ENCODE data around the gene PRUNE2.

DNA sequence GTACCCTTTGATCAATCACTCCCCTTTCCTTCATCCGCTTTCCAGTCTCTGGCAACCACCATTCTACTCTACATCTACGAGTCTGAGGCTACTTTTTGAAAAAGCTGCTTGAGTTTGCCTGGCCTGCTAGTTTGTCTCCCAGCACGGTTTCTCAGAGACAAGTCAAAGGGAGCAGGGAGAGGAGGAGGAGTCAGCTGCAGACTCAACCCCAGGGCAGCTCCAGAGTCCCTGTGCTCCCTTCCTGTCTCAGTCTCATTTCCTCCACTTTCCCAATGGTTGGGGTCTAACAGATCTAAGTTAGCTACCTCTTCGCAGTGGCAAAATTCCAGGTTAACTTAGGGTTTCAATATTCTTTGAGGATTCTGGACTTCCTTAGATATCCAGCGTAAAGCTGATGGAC is 221.7 kb downstream of the PRUNE2 start:
- TF ChIP-seq, protein P1, sequence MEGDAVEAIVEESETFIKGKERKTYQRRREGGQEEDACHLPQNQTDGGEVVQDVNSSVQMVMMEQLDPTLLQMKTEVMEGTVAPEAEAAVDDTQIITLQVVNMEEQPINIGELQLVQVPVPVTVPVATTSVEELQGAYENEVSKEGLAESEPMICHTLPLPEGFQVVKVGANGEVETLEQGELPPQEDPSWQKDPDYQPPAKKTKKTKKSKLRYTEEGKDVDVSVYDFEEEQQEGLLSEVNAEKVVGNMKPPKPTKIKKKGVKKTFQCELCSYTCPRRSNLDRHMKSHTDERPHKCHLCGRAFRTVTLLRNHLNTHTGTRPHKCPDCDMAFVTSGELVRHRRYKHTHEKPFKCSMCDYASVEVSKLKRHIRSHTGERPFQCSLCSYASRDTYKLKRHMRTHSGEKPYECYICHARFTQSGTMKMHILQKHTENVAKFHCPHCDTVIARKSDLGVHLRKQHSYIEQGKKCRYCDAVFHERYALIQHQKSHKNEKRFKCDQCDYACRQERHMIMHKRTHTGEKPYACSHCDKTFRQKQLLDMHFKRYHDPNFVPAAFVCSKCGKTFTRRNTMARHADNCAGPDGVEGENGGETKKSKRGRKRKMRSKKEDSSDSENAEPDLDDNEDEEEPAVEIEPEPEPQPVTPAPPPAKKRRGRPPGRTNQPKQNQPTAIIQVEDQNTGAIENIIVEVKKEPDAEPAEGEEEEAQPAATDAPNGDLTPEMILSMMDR (IDR thresholded peaks at IDR 0.05): no peak
- no peak for TF ChIP-seq POLR2A (IDR thresholded peaks at IDR 0.05)

All from upper lobe of left lung (tissue), 4 donors.